Thoracic aorta (tissue), 2 donors: ENCODE measurements around the gene SPAG9. TPM values are rescaled to one million over a fixed set of nuclear protein-coding genes. Genes with fewer than 3 reads are reported as not detected.

ENCODE experiments used
- ATAC-seq: fragments of 150-250 bp; one replicate; pipeline ENCODE4 v1.8.0; 2017; ENCODE audit warnings: low read depth; ENCODE audit not compliant: insufficient number of reproducible peaks, low FRiP score
- DNase-seq: peaks from one replicate; pipeline ENCODE4 v3.0.0-alpha.2; 2020; ENCODE audit warnings: low spot score
- H3K27ac ChIP-seq, 2 donors: fragments of 200-600 bp; sonication (generic); 1 replicate in 1 of 2; 2 replicates in 1 of 2; pipeline ENCODE4 v1.5.1; 2016; ENCODE audit warnings: mild to moderate bottlenecking in 2 of 2, moderate library complexity in 2 of 2
- H3K27me3 ChIP-seq: fragments of 200-600 bp; sonication (generic); replicated peaks from 2 replicates; pipeline ENCODE4 v1.6.0; 2016; ENCODE audit warnings: mild to moderate bottlenecking; ENCODE audit not compliant: insufficient read depth
- H3K36me3 ChIP-seq: fragments of 200-600 bp; sonication (generic); one replicate; pipeline ENCODE4 v1.5.1; 2016
- H3K4me1 ChIP-seq, 2 donors: fragments of 200-600 bp; sonication (generic); 1 replicate in 1 of 2; 2 replicates in 1 of 2; pipeline versions ENCODE4 v1.5.1 to v1.6.0; 2016; ENCODE audit warnings: low read depth in 2 of 2, mild to moderate bottlenecking in 1 of 2; ENCODE audit not compliant: control insufficient read depth in 1 of 2
- H3K4me3 ChIP-seq: fragments of 200-600 bp; sonication (generic); 2 replicates; pipeline ENCODE4 v1.5.1; 2016; ENCODE audit warnings: mild to moderate bottlenecking
- H3K9me3 ChIP-seq: fragments of 200-600 bp; sonication (generic); 2 replicates; pipeline ENCODE4 v1.5.1; 2016
- total RNA-seq, 2 donors: library from RNA; depleted of rRNA; stranded (reverse); fragments of >200 nt; gene quantifications; one replicate each; pipeline versions ENCODE4 v1.1.0 to v1.2.3, GENCODE V29; 2016
- TF ChIP-seq, protein P1 (sequence below): fragments of 200-600 bp; sonication (generic); IDR thresholded peaks from one replicate; pipeline ENCODE4 v1.5.1; 2019; ENCODE audit warnings: antibody characterized with exemption

The SPAG9 gene
- total RNA-seq, 2 donors from 2014 or later: 105 to 162 TPM

DNA sequence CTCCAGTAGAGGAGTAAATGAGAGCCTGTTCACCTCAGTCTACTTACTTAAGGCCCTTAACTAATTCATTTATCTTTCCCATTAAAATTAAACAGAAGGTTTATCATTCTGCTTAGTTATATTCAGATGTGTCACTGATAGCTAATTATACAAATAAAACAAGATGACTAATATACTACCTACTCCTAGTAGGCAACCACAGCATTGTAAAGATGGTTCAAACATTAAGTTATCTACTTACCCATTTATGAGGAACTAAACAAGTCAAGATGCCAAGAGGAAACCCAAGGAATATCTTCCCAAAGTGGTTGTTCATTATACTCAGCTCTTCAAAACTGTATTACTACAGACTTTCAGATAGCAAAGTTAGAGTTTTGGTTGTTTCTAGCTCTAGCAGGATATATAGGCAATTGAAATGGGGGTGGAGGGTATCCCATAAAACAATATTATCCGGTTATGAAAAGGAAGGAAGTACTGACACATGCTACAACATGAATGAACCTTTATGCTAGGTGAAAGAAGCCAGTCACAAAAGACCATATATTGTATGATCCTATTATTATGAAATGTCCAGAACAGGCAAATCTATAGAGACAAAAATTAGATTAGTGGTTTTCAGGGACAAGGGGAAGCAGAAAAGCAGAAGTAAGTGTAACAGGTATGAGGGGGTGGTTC is 56.5 kb downstream of the SPAG9 start:
- Histone ChIP-seq H3K9me3 (no peaks in the 10 kb centered on the region), H3K4me1 (peaks cover 3 to 4% of the 10 kb centered on the region in 2 donors), H3K27me3 (no peaks in the 10 kb centered on the region), H3K27ac (no peak overlapping the region), H3K4me3 (no peak overlapping the region), H3K36me3 (no peaks in the 10 kb centered on the region)
- no peak for DNase-seq
- TF ChIP-seq, protein P1, sequence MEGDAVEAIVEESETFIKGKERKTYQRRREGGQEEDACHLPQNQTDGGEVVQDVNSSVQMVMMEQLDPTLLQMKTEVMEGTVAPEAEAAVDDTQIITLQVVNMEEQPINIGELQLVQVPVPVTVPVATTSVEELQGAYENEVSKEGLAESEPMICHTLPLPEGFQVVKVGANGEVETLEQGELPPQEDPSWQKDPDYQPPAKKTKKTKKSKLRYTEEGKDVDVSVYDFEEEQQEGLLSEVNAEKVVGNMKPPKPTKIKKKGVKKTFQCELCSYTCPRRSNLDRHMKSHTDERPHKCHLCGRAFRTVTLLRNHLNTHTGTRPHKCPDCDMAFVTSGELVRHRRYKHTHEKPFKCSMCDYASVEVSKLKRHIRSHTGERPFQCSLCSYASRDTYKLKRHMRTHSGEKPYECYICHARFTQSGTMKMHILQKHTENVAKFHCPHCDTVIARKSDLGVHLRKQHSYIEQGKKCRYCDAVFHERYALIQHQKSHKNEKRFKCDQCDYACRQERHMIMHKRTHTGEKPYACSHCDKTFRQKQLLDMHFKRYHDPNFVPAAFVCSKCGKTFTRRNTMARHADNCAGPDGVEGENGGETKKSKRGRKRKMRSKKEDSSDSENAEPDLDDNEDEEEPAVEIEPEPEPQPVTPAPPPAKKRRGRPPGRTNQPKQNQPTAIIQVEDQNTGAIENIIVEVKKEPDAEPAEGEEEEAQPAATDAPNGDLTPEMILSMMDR: no peak
- no peak for ATAC-seq

DNA sequence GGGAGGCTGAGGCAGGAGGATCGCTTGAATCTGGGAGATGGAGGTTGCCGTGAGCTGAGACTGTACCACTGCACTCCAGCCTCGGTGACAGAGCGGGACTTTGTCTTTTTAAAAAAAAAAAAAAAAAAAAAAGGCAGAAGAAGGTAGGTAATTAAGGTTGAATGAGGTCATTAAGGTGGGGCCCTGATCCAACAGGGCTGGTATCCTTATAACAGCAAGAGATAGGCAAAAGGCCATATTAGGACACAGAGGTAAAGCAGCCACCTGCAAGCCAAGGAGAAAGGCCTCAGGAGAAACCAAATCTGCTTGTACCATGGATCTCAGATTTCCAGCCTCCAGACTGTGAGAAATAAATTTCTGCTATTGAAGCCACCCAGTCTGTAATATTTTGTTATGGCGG is 60.3 kb downstream of the SPAG9 start:
- no peak overlapping the region for H3K27ac ChIP-seq
- no peak for ATAC-seq

DNA sequence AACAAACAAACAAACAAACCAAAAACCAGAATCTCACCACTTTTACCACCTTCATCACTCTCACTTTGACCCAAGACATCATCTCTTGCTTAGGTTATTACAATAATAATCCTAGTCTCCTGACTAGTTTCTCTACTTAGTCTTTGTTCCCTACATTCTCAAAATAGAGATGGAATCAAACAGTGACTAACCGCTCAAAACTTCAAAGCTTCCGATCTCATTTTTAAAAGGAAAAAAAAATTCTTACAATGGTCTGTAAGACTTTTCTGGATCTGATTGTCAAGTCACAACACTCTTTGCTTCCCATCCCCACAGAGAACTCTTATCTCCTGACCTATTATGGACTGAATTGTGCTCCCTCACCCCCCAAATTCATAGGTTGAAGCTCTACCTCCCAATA is 60.9 kb downstream of the SPAG9 start:
- no peaks in the 10 kb centered on the region for H3K9me3 ChIP-seq
- H3K4me3 ChIP-seq: no peak overlapping the region
- TF ChIP-seq, protein P1: no peak
- no peaks in the 10 kb centered on the region for H3K27me3 ChIP-seq
- H3K27ac ChIP-seq: no peak overlapping the region
- no peaks in the 10 kb centered on the region for H3K36me3 ChIP-seq
- DNase-seq (no peak), ATAC-seq (no peak)
- peaks cover 15 to 31% of the 10 kb centered on the region in 2 donors for H3K4me1 ChIP-seq

More for the DNA sequence above, 60.3 kb downstream of the SPAG9 start:
- H3K4me1 ChIP-seq: peaks cover 15 to 31% of the 10 kb centered on the region in 2 donors
- DNase-seq: no peak
- TF ChIP-seq, protein P1: no peak
- H3K4me3 ChIP-seq: no peak overlapping the region
- H3K27me3 ChIP-seq: no peaks in the 10 kb centered on the region
- no peaks in the 10 kb centered on the region for H3K9me3 ChIP-seq
- no peaks in the 10 kb centered on the region for H3K36me3 ChIP-seq

DNA sequence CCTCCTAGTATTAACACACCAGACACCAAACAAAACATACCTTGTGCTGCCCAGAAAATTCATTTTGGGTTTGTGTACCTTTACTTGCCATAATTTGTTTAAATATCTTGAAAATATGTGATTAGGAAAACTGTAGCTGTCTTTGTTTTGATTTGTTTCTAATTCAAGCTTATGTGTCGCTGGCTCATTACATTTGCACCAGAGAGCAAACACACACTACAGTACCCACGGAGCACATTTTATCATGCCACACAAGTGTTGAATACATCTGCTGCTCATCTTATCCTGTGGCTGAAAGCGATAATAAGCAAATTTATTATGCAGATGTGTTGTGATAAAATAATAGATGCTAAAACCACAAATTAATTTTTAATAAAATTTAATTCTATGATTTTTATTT is 63.1 kb downstream of the SPAG9 start:
- H3K27ac ChIP-seq: peak overlapping the region; percentile 30 to 59
- H3K9me3 ChIP-seq: no peaks in the 10 kb centered on the region
- H3K4me3 ChIP-seq: no peak overlapping the region
- no peaks in the 10 kb centered on the region for H3K36me3 ChIP-seq
- TF ChIP-seq, protein P1: no peak
- no peak for DNase-seq
- ATAC-seq: no peak
- H3K27me3 ChIP-seq: no peaks in the 10 kb centered on the region
- H3K4me1 ChIP-seq: peaks cover 15 to 31% of the 10 kb centered on the region in 2 donors

DNA sequence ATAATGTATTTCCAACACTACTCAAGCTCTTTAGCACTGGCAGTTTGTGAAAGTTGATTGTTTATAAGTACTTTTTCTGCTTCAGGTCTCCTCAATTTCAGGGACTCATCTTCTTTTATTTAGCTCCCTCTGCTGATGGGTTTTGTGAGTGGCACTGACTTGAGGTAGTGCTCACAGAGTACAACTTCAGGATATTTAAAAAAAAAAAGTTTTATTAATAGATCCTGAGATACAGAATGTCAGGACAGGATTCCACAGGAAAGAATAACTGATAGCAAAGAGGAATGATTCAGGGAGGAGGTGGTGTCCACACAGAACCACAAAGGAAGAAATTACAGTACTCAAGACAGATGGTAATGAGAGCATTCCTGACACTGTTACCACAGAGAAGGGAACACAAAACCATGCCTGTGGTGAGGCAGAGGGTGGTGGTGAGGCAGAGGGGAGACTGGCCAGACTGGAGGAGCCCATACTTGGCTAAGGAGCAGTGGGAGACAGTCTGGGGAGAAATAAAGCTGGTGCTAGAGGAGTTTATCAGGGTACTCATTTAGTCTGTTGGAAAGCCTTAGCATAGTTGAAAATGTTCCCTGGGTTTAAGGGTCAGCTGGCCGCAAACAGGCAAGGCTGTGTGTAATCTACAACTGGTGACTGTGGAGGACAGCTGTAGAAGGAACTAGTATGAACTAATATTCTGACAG is 63.7 kb downstream of the SPAG9 start:
- no peak for ATAC-seq
- Histone ChIP-seq H3K36me3 (no peaks in the 10 kb centered on the region), H3K27me3 (no peaks in the 10 kb centered on the region), H3K27ac (peak overlapping the region; percentile 30 to 59), H3K4me3 (no peak overlapping the region), H3K9me3 (no peaks in the 10 kb centered on the region), H3K4me1 (peaks cover 15 to 31% of the 10 kb centered on the region in 2 donors)
- DNase-seq: no peak
- TF ChIP-seq, protein P1: peak; percentile 34
